ENCODE results near the gene SLC30A4. TPM values are rescaled to one million over a fixed set of nuclear protein-coding genes. Genes with fewer than 3 reads are reported as not detected.

SLC30A4 gene
- polyA plus RNA-seq, 1 of the 3 experiments (the other 2 are of a cell fraction), result 1.9 TPM

GRCh38 chr15:45497261-45497660, 25.3 kb downstream of the SLC30A4 start:
- Histone ChIP-seq H4K20me1 (ENCODE audit: insufficient read depth) (no peaks in the 10 kb centered on the region), H3K9me2 (no peaks in the 10 kb centered on the region), H3K4me3 (ENCODE audit: low read depth in 2 of 2, low read length in 1 of 2) (no peak overlapping the region), H3K27me3 (ENCODE audit: insufficient read depth) (no peaks in the 10 kb centered on the region), H3K4me2 (no peak overlapping the region), H3K27ac (ENCODE audit: low read depth in 2 of 2, low read length in 1 of 2) (no peak overlapping the region), H3K79me2 (ENCODE audit: insufficient read depth) (no peaks in the 10 kb centered on the region; the same call in 1 of the 2 replicates), H3F3A (replicated peaks; ENCODE audit: insufficient read depth) (peaks cover 4% of the 10 kb centered on the region), H3K9ac (no peak overlapping the region), H3K9me3 (no peaks in the 10 kb centered on the region), H3K4me1 (ENCODE audit: control insufficient read depth in 1 of 2, insufficient read depth in 2 of 2, low read depth in 1 of 2, low read length in 1 of 2) (peaks cover 0 to 12% of the 10 kb centered on the region in 2 experiments; a peak in 2 of 4 replicates), H3K36me3 (replicated peaks in 1 of 2; ENCODE audit: control insufficient read depth in 1 of 2, insufficient read depth in 2 of 2, low read length in 1 of 2) (peaks cover 0 to under 1% of the 10 kb centered on the region in 2 experiments), H2AFZ (ENCODE audit: low read depth) (no peak overlapping the region)
- DNase-seq, result no peak
- CTCF ChIA-PET, result no interaction called here
- POLR2A ChIA-PET, result no interaction called here
- TF ChIP-seq USF1 (IDR thresholded peaks at IDR 0.05; ENCODE audit: borderline replicate concordance, low read depth), result no peak
- TF ChIP-seq USF2 (IDR thresholded peaks at IDR 0.05; ENCODE audit: borderline replicate concordance, low read depth, low read length), result no peak
- TF ChIP-seq SIN3A (IDR thresholded peaks at IDR 0.05; ENCODE audit: borderline replicate concordance, low read depth, low read length), result no peak
- no peak for TF ChIP-seq TCF12 (IDR thresholded peaks at IDR 0.05)
- no peak for TF ChIP-seq MXI1 (IDR thresholded peaks at IDR 0.05; ENCODE audit: low read depth, low read length)
- TF ChIP-seq, protein P1, sequence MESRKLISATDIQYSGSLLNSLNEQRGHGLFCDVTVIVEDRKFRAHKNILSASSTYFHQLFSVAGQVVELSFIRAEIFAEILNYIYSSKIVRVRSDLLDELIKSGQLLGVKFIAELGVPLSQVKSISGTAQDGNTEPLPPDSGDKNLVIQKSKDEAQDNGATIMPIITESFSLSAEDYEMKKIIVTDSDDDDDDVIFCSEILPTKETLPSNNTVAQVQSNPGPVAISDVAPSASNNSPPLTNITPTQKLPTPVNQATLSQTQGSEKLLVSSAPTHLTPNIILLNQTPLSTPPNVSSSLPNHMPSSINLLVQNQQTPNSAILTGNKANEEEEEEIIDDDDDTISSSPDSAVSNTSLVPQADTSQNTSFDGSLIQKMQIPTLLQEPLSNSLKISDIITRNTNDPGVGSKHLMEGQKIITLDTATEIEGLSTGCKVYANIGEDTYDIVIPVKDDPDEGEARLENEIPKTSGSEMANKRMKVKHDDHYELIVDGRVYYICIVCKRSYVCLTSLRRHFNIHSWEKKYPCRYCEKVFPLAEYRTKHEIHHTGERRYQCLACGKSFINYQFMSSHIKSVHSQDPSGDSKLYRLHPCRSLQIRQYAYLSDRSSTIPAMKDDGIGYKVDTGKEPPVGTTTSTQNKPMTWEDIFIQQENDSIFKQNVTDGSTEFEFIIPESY (IDR thresholded peaks at IDR 0.05; ENCODE audit: borderline replicate concordance, low read depth), result no peak
- TF ChIP-seq GABPA (IDR thresholded peaks at IDR 0.05; ENCODE audit: low read depth), result no peak
- no peak for TF ChIP-seq TEAD4 (IDR thresholded peaks at IDR 0.05; ENCODE audit: borderline replicate concordance, insufficient read depth)
- TF ChIP-seq TAF1 (IDR thresholded peaks at IDR 0.05; ENCODE audit: borderline replicate concordance, low read depth, low read length), result no peak
- no peak for TF ChIP-seq ELF1 (IDR thresholded peaks at IDR 0.05)
- TF ChIP-seq EP300 (IDR thresholded peaks at IDR 0.05; ENCODE audit: borderline replicate concordance in 1 of 2, low read depth in 1 of 2, low read length in 1 of 2), result no peak
- TF ChIP-seq FOXM1 (IDR thresholded peaks at IDR 0.05; ENCODE audit: low read depth), result no peak
- no peak for TF ChIP-seq SMC3 (IDR thresholded peaks at IDR 0.05; ENCODE audit: low read depth, low read length)
- TF ChIP-seq, protein P2, sequence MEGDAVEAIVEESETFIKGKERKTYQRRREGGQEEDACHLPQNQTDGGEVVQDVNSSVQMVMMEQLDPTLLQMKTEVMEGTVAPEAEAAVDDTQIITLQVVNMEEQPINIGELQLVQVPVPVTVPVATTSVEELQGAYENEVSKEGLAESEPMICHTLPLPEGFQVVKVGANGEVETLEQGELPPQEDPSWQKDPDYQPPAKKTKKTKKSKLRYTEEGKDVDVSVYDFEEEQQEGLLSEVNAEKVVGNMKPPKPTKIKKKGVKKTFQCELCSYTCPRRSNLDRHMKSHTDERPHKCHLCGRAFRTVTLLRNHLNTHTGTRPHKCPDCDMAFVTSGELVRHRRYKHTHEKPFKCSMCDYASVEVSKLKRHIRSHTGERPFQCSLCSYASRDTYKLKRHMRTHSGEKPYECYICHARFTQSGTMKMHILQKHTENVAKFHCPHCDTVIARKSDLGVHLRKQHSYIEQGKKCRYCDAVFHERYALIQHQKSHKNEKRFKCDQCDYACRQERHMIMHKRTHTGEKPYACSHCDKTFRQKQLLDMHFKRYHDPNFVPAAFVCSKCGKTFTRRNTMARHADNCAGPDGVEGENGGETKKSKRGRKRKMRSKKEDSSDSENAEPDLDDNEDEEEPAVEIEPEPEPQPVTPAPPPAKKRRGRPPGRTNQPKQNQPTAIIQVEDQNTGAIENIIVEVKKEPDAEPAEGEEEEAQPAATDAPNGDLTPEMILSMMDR (IDR thresholded peaks at IDR 0.05), result no peak
- WGBS (ENCODE audit: low lambda C conversion rate), result 98% methylated on average over 3 of the region's 3 CpGs
